GM12873 (cell line): ENCODE measurements around the gene CLIC5.

Experiments
- TF ChIP-seq, protein P1 (sequence below): IDR thresholded peaks from 2 replicates; pipeline ENCODE4 v1.5.1; 2012; ENCODE audit warnings: low read depth, mild to moderate bottlenecking, moderate library complexity, low read length, control low read depth; ENCODE audit not compliant: insufficient read depth; ENCODE audit errors: missing control alignments

Gene CLIC5

DNA sequence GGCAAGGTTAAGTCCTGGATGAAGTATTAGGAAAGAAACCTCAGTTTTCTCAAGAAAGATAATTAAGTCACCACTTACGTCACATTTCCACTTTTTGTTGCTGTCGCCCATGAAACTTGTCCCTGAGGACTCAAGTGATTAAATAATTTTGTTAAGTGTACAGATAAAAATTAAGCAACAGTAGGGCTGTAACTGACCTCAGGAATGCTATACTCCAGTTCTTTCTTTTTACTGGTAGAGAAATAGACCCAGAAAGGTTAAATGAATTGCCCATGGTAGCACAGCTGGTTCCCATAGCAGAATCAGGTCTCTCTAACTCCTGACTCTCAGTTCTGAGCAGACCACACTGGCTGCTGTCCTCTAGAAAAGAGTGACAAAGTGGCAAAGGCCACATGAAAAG is 54.5 kb downstream of the CLIC5 start:
- TF ChIP-seq, protein P1, sequence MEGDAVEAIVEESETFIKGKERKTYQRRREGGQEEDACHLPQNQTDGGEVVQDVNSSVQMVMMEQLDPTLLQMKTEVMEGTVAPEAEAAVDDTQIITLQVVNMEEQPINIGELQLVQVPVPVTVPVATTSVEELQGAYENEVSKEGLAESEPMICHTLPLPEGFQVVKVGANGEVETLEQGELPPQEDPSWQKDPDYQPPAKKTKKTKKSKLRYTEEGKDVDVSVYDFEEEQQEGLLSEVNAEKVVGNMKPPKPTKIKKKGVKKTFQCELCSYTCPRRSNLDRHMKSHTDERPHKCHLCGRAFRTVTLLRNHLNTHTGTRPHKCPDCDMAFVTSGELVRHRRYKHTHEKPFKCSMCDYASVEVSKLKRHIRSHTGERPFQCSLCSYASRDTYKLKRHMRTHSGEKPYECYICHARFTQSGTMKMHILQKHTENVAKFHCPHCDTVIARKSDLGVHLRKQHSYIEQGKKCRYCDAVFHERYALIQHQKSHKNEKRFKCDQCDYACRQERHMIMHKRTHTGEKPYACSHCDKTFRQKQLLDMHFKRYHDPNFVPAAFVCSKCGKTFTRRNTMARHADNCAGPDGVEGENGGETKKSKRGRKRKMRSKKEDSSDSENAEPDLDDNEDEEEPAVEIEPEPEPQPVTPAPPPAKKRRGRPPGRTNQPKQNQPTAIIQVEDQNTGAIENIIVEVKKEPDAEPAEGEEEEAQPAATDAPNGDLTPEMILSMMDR: no peak

- TF ChIP-seq, protein P1: no peak
Measured at GRCh38 chr6:45959534-45960145, 56.0 kb downstream of the CLIC5 start.

- TF ChIP-seq, protein P1: no peak
Measured at GRCh38 chr6:45956663-45957062, 59.0 kb downstream of the CLIC5 start.

DNA sequence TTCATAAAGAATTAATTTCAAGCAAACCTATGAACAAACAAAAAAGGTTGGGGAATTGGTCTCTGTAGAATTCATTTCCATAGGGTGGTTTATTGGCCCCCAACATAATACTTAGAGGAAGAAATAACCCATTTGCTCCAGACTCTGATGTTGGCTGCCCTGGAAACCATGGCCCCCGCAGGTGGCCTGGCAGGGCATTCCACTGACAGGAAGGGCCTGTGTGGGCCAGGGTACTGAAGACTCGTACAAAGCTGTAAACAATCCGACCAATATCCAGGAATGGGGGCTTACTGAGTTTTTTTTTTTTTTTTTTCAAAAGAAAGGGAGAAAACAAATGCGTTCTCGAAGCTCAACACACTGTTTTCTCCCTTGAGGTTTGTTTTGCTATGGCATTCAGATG is 59.5 kb downstream of the CLIC5 start:
- TF ChIP-seq, protein P1: no peak

DNA sequence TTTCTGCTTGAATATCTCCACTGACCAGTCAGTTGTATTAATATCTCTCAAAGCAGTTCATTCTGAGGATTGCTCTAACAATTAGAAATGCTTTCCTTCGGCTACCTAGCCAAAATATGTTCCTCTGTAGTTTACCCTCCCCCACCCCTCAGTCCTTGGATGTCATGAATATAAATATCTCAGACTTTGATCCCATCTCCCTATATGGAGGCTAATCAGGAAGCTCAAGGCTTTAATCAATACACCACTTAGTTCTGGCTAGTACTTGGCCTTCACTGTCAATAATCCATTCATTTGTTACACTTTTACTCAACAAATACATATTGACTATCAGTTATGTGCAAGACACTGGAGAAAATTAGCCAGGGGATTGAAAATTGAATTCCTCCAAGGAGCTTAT is 60.1 kb downstream of the CLIC5 start:
- TF ChIP-seq, protein P1: no peak

- TF ChIP-seq, protein P1: no peak
Measured at GRCh38 chr6:45952546-45952945, 63.1 kb downstream of the CLIC5 start.

DNA sequence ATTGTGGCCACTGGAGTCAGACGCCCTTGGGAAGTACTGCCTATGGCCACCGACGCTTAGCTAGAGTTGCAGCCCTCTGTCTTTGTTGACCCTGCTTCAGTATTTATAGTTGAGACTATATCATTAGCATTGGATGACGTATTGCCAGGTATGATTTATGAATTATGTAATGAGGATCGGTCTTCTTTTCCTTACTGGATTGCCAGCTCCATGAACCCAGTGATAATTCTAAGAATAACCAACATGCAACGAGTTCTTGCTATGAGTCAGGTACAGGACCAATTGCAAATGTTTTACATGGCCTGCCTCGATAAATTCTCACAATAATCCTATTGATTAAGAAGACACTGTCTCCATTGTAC is 63.5 kb downstream of the CLIC5 start:
- TF ChIP-seq, protein P1: no peak
